HuH-7.5 (cell line): Measurements from ENCODE around the gene ECSCR.
A peak's percentile ranks its signal among the peaks of the same experiment; 100 is the strongest.
"Not testable (repeated sequence)": the region's sequence is repeated elsewhere in the genome, so short reads cannot be mapped to it uniquely, and the experiment has no call there.

Experiments used
- DNase-seq: peaks from one replicate; pipeline ENCODE4 v3.0.0; 2011; ENCODE audit warnings: low spot score

Gene ECSCR

GRCh38 chr5:139413963-139414362 lies 48.6 kb downstream of the ECSCR start:
- DNase-seq: no peak

- DNase-seq: no peak
These were observed 49.4 kb downstream of the ECSCR start for GRCh38 chr5:139413153-139413552.

GRCh38 chr5:139410993-139411828 lies 51.3 kb downstream of the ECSCR start:
- no peak for DNase-seq

- DNase-seq: no peak
These were observed 52.2 kb downstream of the ECSCR start for GRCh38 chr5:139410121-139410992.

GRCh38 chr5:139409116-139409515 lies 53.4 kb downstream of the ECSCR start:
- not testable (repeated sequence) for DNase-seq

- DNase-seq: no peak
These were observed 54.4 kb downstream of the ECSCR start for GRCh38 chr5:139408191-139408590.

GRCh38 chr5:139407517-139407916 lies 55.0 kb downstream of the ECSCR start:
- no peak for DNase-seq

GRCh38 chr5:139406963-139407362 lies 55.6 kb downstream of the ECSCR start:
- DNase-seq: no peak

- no peak for DNase-seq
These were observed 58.1 kb downstream of the ECSCR start for GRCh38 chr5:139404484-139404840.

- DNase-seq: peak; percentile 93
These were observed 58.6 kb downstream of the ECSCR start, which contains the start of gene SPATA24 for GRCh38 chr5:139403787-139404483. SPATA24 (minus strand) TSS chr5:139404089; CDS start chr5:139404060, 29 bp downstream.

GRCh38 chr5:139403418-139403786 lies 59.1 kb downstream of the ECSCR start:
- DNase-seq: no peak

- peak; percentile 69 for DNase-seq
These were observed 59.9 kb downstream of the ECSCR start for GRCh38 chr5:139402561-139403158.

GRCh38 chr5:139401546-139401945 lies 61.0 kb downstream of the ECSCR start:
- no peak for DNase-seq

- DNase-seq: no peak
These were observed 62.9 kb downstream of the ECSCR start for GRCh38 chr5:139399501-139400121.
